Caco-2 (cell line): ENCODE measurements around the gene CAMK4. TPM values are rescaled to one million over a fixed set of nuclear protein-coding genes. Genes with fewer than 3 reads are reported as not detected.

Experiments
- BruUV-seq: library from RNA; stranded (reverse); fragments of 400-500 nt; replicated peaks from 2 replicates; lab custom pipeline; 2021; lab: Mats Ljungman, UMichigan
- CTCF ChIA-PET: fragments of 300-600 bp; sonication (Branson Sonifier 250); formaldehyde crosslinking; loops from one replicate; lab custom pipeline; 2022; ENCODE audit warnings: antibody characterized with exemption; lab: Charles Lee
- POLR2A ChIA-PET: fragments of 300-600 bp; sonication (Branson Sonifier 250); formaldehyde crosslinking; loops from one replicate; lab custom pipeline; 2022; ENCODE audit warnings: antibody characterized with exemption; lab: Charles Lee
- DNase-seq, 2 experiments: peaks; one replicate each; pipeline versions ENCODE4 v3.0.0 to v3.0.0-alpha.2; 2020 to 2022
- H3K27me3 ChIP-seq: replicated peaks from 2 replicates; pipeline ENCODE4 v1.6.0; 2011; ENCODE audit warnings: low read length; ENCODE audit not compliant: control insufficient read depth, insufficient read depth
- H3K36me3 ChIP-seq: 2 replicates; pipeline ENCODE4 v1.5.1; 2011; ENCODE audit warnings: low read length; ENCODE audit not compliant: control insufficient read depth, insufficient read depth
- H3K4me1 ChIP-seq: fragments of 250-450 bp; sonication (Bioruptor Pico); 2 replicates; pipeline ENCODE4 v1.5.1; 2020; ENCODE audit warnings: mild to moderate bottlenecking
- H3K4me3 ChIP-seq: 2 replicates; pipeline ENCODE4 v1.5.1; 2011; ENCODE audit warnings: low read depth, mild to moderate bottlenecking, control low read depth, low read length
- H3K9me3 ChIP-seq: fragments of 250-450 bp; sonication (Bioruptor Pico); 2 replicates; pipeline ENCODE4 v1.5.1; 2020; ENCODE audit warnings: mild to moderate bottlenecking, moderate library complexity
- H3K27ac Mint-ChIP-seq: one replicate; pipeline ENCODE4 v1.8.0; 2022; ENCODE audit warnings: mixed read lengths; ENCODE audit not compliant: unreplicated experiment
- H3K27me3 Mint-ChIP-seq: one replicate; pipeline ENCODE4 v1.8.0; 2022; ENCODE audit warnings: mixed read lengths; ENCODE audit not compliant: insufficient read depth, unreplicated experiment
- H3K36me3 Mint-ChIP-seq: one replicate; pipeline ENCODE4 v1.8.0; 2022; ENCODE audit warnings: mild to moderate bottlenecking, mixed read lengths; ENCODE audit not compliant: insufficient read depth, unreplicated experiment
- H3K4me1 Mint-ChIP-seq: one replicate; pipeline ENCODE4 v1.8.0; 2022; ENCODE audit warnings: low read depth, mixed read lengths; ENCODE audit not compliant: unreplicated experiment
- H3K4me3 Mint-ChIP-seq: one replicate; pipeline ENCODE4 v1.8.0; 2022; ENCODE audit warnings: mild to moderate bottlenecking, moderate library complexity, mixed read lengths; ENCODE audit not compliant: unreplicated experiment
- H3K9me3 Mint-ChIP-seq: one replicate; pipeline ENCODE4 v1.8.0; 2022; ENCODE audit warnings: mixed read lengths; ENCODE audit not compliant: unreplicated experiment
- CTCF ChIP-seq, 2 experiments: fragments of 200-600 bp in 1 of 2; IDR thresholded peaks; 1 replicate in 1 of 2; 2 replicates in 1 of 2; pipeline versions ENCODE4 v1.5.1 to v1.8.0; 2011 to 2022; ENCODE audit warnings: antibody characterized with exemption in 1 of 2, control low read depth in 1 of 2, inconsistent platforms in 1 of 2, low read depth in 1 of 2, low read length in 1 of 2, mild to moderate bottlenecking in 1 of 2, moderate library complexity in 1 of 2; ENCODE audit not compliant: insufficient read depth in 1 of 2, severe bottlenecking in 1 of 2, unreplicated experiment in 1 of 2
- intact Hi-C: fragments of 100-400 bp; cut with micrococcal nuclease; formaldehyde crosslinking; loops from one replicate; pipeline ENCODE4 v1.10.0; 2022; ENCODE audit not compliant: unreplicated experiment
- total RNA-seq: library from RNA; stranded (reverse); gene quantifications from 2 replicates; pipeline ENCODE4 v1.2.3, GENCODE V29; 2022

CAMK4 gene
- total RNA-seq, 1 experiment from 2014 or later: not detected

- no peaks in the 10 kb centered on the region for H3K4me1 Mint-ChIP-seq
- no peak for TF ChIP-seq CTCF (IDR thresholded peaks at IDR 0.05; ENCODE audit: insufficient read depth in 1 of 2, low read depth in 1 of 2, low read length in 1 of 2, severe bottlenecking in 1 of 2, unreplicated experiment in 1 of 2)
- H3K9me3 Mint-ChIP-seq: no peaks in the 10 kb centered on the region
- ChIA-PET CTCF (no interaction called here), POLR2A (no interaction called here)
- peaks cover under 1% of the 10 kb centered on the region for H3K27me3 Mint-ChIP-seq
- no peak for DNase-seq
- Histone ChIP-seq H3K27me3 (no peaks in the 10 kb centered on the region; the same call in 1 of the 2 replicates), H3K4me3 (no peak overlapping the region), H3K36me3 (no peaks in the 10 kb centered on the region), H3K9me3 (no peaks in the 10 kb centered on the region; the same call in 1 of the 2 replicates), H3K4me1 (no peaks in the 10 kb centered on the region)
- no TSS peak for BruUV-seq
- H3K36me3 Mint-ChIP-seq: no peaks in the 10 kb centered on the region
- no peak overlapping the region for H3K27ac Mint-ChIP-seq
- H3K4me3 Mint-ChIP-seq: no peak overlapping the region
- intact Hi-C loops: no loop called here
Observed at GRCh38 chr5:111385970-111386831, 162.0 kb downstream of the CAMK4 start.

- intact Hi-C loops: no loop called here
- no peak overlapping the region for H3K4me3 ChIP-seq
- no peaks in the 10 kb centered on the region for H3K36me3 ChIP-seq
- CTCF ChIA-PET: no interaction called here
- no peaks in the 10 kb centered on the region for H3K4me1 Mint-ChIP-seq
- H3K4me3 Mint-ChIP-seq: no peak overlapping the region
- no peak for TF ChIP-seq CTCF (IDR thresholded peaks at IDR 0.05; ENCODE audit: insufficient read depth in 1 of 2, low read depth in 1 of 2, low read length in 1 of 2, severe bottlenecking in 1 of 2, unreplicated experiment in 1 of 2)
- H3K4me1 ChIP-seq: no peaks in the 10 kb centered on the region
- no peaks in the 10 kb centered on the region; the same call in 1 of the 2 replicates for H3K27me3 ChIP-seq
- H3K27ac Mint-ChIP-seq: no peak overlapping the region
- no peaks in the 10 kb centered on the region for H3K36me3 Mint-ChIP-seq
- no peaks in the 10 kb centered on the region; the same call in 1 of the 2 replicates for H3K9me3 ChIP-seq
- H3K27me3 Mint-ChIP-seq: peaks cover 3% of the 10 kb centered on the region
- BruUV-seq: no TSS peak
- no peaks in the 10 kb centered on the region for H3K9me3 Mint-ChIP-seq
- DNase-seq: no peak
- POLR2A ChIA-PET: no interaction called here
Observed at GRCh38 chr5:111386832-111387162, 162.6 kb downstream of the CAMK4 start.

- Histone ChIP-seq H3K4me1 (no peaks in the 10 kb centered on the region), H3K9me3 (no peaks in the 10 kb centered on the region; the same call in 1 of the 2 replicates), H3K27me3 (no peaks in the 10 kb centered on the region; the same call in 1 of the 2 replicates), H3K4me3 (no peak overlapping the region), H3K36me3 (no peaks in the 10 kb centered on the region)
- POLR2A ChIA-PET: no interaction called here
- no peak for TF ChIP-seq CTCF (IDR thresholded peaks at IDR 0.05; ENCODE audit: insufficient read depth in 1 of 2, low read depth in 1 of 2, low read length in 1 of 2, severe bottlenecking in 1 of 2, unreplicated experiment in 1 of 2)
- CTCF ChIA-PET: no interaction called here
- Mint-ChIP-seq H3K4me3 (no peak overlapping the region), H3K27me3 (peaks cover 8% of the 10 kb centered on the region), H3K9me3 (no peaks in the 10 kb centered on the region), H3K36me3 (no peaks in the 10 kb centered on the region), H3K4me1 (no peaks in the 10 kb centered on the region), H3K27ac (no peak overlapping the region)
- DNase-seq: no peak
- intact Hi-C loops: no loop called here
- no TSS peak for BruUV-seq
Observed at GRCh38 chr5:111387361-111387760, 163.2 kb downstream of the CAMK4 start.
